Measurements from ENCODE around the gene IPPK.

IPPK gene

GRCh38 chr9:92669890-92670708 is at the start of gene IPPK:
TSS of gene IPPK (minus strand) at chr9:92670131. CDS start at chr9:92669988, 143 bp downstream.
- DNase-seq (ENCODE audit: low spot score) = peak; percentile 98

GRCh38 chr9:92719028-92719647 is 49.2 kb upstream of the IPPK start:
- no peak for DNase-seq (ENCODE audit: low spot score)

- DNase-seq (ENCODE audit: low spot score) = no peak
Observed at GRCh38 chr9:92718086-92719001, 48.4 kb upstream of the IPPK start.

GRCh38 chr9:92717201-92718085 is 47.5 kb upstream of the IPPK start:
- DNase-seq (ENCODE audit: low spot score) = no peak

- peak; percentile 27 for DNase-seq (ENCODE audit: low spot score)
Observed at GRCh38 chr9:92716557-92716956, 46.6 kb upstream of the IPPK start.

- DNase-seq (ENCODE audit: low spot score) = no peak
Observed at GRCh38 chr9:92715488-92716231, 45.7 kb upstream of the IPPK start.

GRCh38 chr9:92714787-92715487 is 45.0 kb upstream of the IPPK start:
- DNase-seq (ENCODE audit: low spot score) = no peak

GRCh38 chr9:92714016-92714415 is 44.1 kb upstream of the IPPK start:
- DNase-seq (ENCODE audit: low spot score) = no peak

GRCh38 chr9:92713528-92713927 is 43.6 kb upstream of the IPPK start:
- DNase-seq (ENCODE audit: low spot score) = no peak

- DNase-seq (ENCODE audit: low spot score) = no peak
Observed at GRCh38 chr9:92712767-92713166, 42.8 kb upstream of the IPPK start.

GRCh38 chr9:92711844-92712243 is 41.9 kb upstream of the IPPK start:
- DNase-seq (ENCODE audit: low spot score) = no peak

GRCh38 chr9:92711146-92711545 is 41.2 kb upstream of the IPPK start:
- no peak for DNase-seq (ENCODE audit: low spot score)

- DNase-seq (ENCODE audit: low spot score) = no peak
Observed at GRCh38 chr9:92710368-92710767, 40.4 kb upstream of the IPPK start.

GRCh38 chr9:92709954-92710353 is 40.0 kb upstream of the IPPK start:
- DNase-seq (ENCODE audit: low spot score) = no peak

GRCh38 chr9:92709240-92709639 is 39.3 kb upstream of the IPPK start:
- DNase-seq (ENCODE audit: low spot score) = no peak

- peak; percentile 43 for DNase-seq (ENCODE audit: low spot score)
Observed at GRCh38 chr9:92707530-92707929, 37.6 kb upstream of the IPPK start.

- DNase-seq (ENCODE audit: low spot score) = peak; percentile 27
Observed at GRCh38 chr9:92706218-92706940, 36.4 kb upstream of the IPPK start.

- DNase-seq (ENCODE audit: low spot score) = no peak
Observed at GRCh38 chr9:92704528-92704927, 34.6 kb upstream of the IPPK start.

- DNase-seq (ENCODE audit: low spot score) = no peak
Observed at GRCh38 chr9:92696619-92697018, 26.7 kb upstream of the IPPK start.

Data from kidney capillary endothelial cell (primary cell).